DOHH2 (cell line): ENCODE data around the gene SUGCT.

ENCODE experiments used
- H3F3A ChIP-seq: fragments of 200-600 bp; sonication (generic), shearing (Covaris generic); 2 replicates; pipeline ENCODE4 v1.6.0; 2016; ENCODE audit warnings: antibody characterized with exemption, mild to moderate bottlenecking; ENCODE audit not compliant: control insufficient read depth, insufficient read depth
- H3K27ac ChIP-seq: fragments of 200-600 bp; sonication (generic); 2 replicates; pipeline ENCODE4 v1.5.1; 2014; ENCODE audit warnings: low read depth, mild to moderate bottlenecking, low read length, moderate library complexity
- H3K27me3 ChIP-seq: fragments of 200-600 bp; sonication (generic); 2 replicates; pipeline ENCODE4 v1.6.1; 2014; ENCODE audit warnings: mild to moderate bottlenecking, low read length, mixed read lengths; ENCODE audit not compliant: control insufficient read depth
- H3K36me3 ChIP-seq: fragments of 200-600 bp; sonication (generic); 2 replicates; pipeline ENCODE4 v1.6.1; 2014; ENCODE audit warnings: mild to moderate bottlenecking, low read length, moderate library complexity, mixed read lengths; ENCODE audit not compliant: control insufficient read depth
- H3K4me1 ChIP-seq: fragments of 200-600 bp; sonication (generic); 2 replicates; pipeline ENCODE4 v1.6.1; 2014; ENCODE audit warnings: mild to moderate bottlenecking, low read length, mixed read lengths; ENCODE audit not compliant: control insufficient read depth
- H3K4me2 ChIP-seq: fragments of 200-600 bp; sonication (generic); 2 replicates; pipeline ENCODE4 v1.6.0; 2014; ENCODE audit warnings: mild to moderate bottlenecking, low read length, moderate library complexity
- H3K4me3 ChIP-seq: fragments of 200-600 bp; sonication (generic); 2 replicates; pipeline ENCODE4 v1.5.1; 2014; ENCODE audit warnings: mild to moderate bottlenecking, low read length, mixed read lengths
- H3K79me2 ChIP-seq: fragments of 200-600 bp; sonication (generic); 2 replicates; pipeline ENCODE4 v1.6.1; 2014; ENCODE audit warnings: mild to moderate bottlenecking, low read length, mixed read lengths; ENCODE audit not compliant: control insufficient read depth
- H3K9me2 ChIP-seq: fragments of 200-600 bp; sonication (generic); replicated peaks from 2 replicates; pipeline ENCODE4 v1.6.1; 2014; ENCODE audit warnings: mild to moderate bottlenecking, low read length, mixed read lengths; ENCODE audit not compliant: control insufficient read depth
- H3K9me3 ChIP-seq: fragments of 200-600 bp; sonication (generic); 2 replicates; pipeline ENCODE4 v1.6.1; 2014; ENCODE audit warnings: antibody characterized with exemption, low read length, mixed read lengths; ENCODE audit not compliant: control insufficient read depth, insufficient read depth
- H4K20me1 ChIP-seq: fragments of 200-600 bp; sonication (generic); 2 replicates; pipeline ENCODE4 v1.6.0; 2014; ENCODE audit warnings: low read depth, mild to moderate bottlenecking, antibody characterized with exemption, low read length, moderate library complexity; ENCODE audit not compliant: control insufficient read depth, insufficient read depth
- CTCF ChIP-seq: fragments of 200-600 bp; sonication (generic); IDR thresholded peaks from one replicate; pipeline ENCODE4 v1.5.1; 2014; ENCODE audit warnings: antibody characterized with exemption, mild to moderate bottlenecking, low read depth, low read length; ENCODE audit not compliant: poor library complexity, severe bottlenecking
- EZH2phosphoT487 ChIP-seq: fragments of 200-600 bp; sonication (generic); IDR thresholded peaks from 2 replicates; pipeline ENCODE4 v1.6.1; 2017; ENCODE audit warnings: borderline replicate concordance, mild to moderate bottlenecking, antibody characterized with exemption, low read length, moderate library complexity, mixed read lengths

The SUGCT gene

GRCh38 chr7:40221836-40222235 lies 87.0 kb downstream of the SUGCT start:
- no peaks in the 10 kb centered on the region for H3K36me3 ChIP-seq
- no peaks in the 10 kb centered on the region for H3K9me2 ChIP-seq
- no peaks in the 10 kb centered on the region for H3F3A ChIP-seq
- H3K27me3 ChIP-seq: no peaks in the 10 kb centered on the region
- H4K20me1 ChIP-seq: no peaks in the 10 kb centered on the region
- H3K4me2 ChIP-seq: no peak overlapping the region
- H3K4me3 ChIP-seq: no peak overlapping the region
- TF ChIP-seq EZH2phosphoT487 (no peak), CTCF (no peak)
- H3K4me1 ChIP-seq: no peaks in the 10 kb centered on the region
- H3K79me2 ChIP-seq: no peaks in the 10 kb centered on the region
- no peaks in the 10 kb centered on the region; the same call in 1 of the 2 replicates for H3K9me3 ChIP-seq
- H3K27ac ChIP-seq: no peak overlapping the region

DNA sequence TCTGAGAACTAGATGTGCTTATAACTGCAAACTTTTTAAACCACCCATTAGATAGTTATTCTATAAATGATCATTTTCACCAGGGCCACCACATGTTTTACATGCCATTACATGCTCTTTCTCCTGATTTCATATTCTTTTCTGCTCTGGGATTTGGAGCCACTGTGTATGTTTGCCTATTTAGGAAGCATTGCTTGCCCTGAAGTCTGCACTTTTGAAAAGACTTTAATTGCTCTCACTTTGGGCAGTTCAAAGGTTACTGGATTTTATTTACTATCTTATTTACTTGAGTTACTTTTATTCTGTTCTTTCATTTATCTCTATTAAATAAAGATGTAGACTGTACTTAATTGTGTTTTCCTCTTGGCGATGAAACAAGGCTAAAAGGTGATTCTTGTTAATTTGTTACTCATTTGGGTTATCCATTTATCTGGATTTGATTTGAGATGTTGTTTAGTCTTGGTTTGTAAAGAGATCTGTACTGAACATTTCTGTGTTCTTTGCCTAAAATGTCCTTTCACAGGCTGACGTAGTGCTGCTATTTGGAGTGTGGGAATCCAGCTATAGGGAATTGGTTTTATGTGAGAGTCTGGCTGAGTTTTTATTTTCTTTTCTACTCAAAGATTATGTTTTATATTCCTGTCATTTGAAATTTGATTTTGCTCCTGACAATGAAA lies 88.8 kb downstream of the SUGCT start:
- Histone ChIP-seq H3K27ac (no peak overlapping the region), H3K9me3 (no peaks in the 10 kb centered on the region), H3K4me1 (no peaks in the 10 kb centered on the region), H3K27me3 (no peaks in the 10 kb centered on the region), H4K20me1 (no peaks in the 10 kb centered on the region), H3K4me3 (no peak overlapping the region), H3K4me2 (no peak overlapping the region), H3K79me2 (no peaks in the 10 kb centered on the region), H3K9me2 (no peaks in the 10 kb centered on the region), H3F3A (no peaks in the 10 kb centered on the region), H3K36me3 (no peaks in the 10 kb centered on the region)
- TF ChIP-seq CTCF (no peak), EZH2phosphoT487 (no peak)

GRCh38 chr7:40230101-40230500 lies 95.3 kb downstream of the SUGCT start:
- Histone ChIP-seq H3K4me1 (0 out of 2 replicates have a peak, but pooled peaks cover 3% of the 10 kb centered on the region), H3K9me2 (no peaks in the 10 kb centered on the region), H3K27me3 (no peaks in the 10 kb centered on the region), H3K9me3 (no peaks in the 10 kb centered on the region), H3K4me3 (no peak overlapping the region), H3K79me2 (no peaks in the 10 kb centered on the region), H3K4me2 (no peak overlapping the region), H3K27ac (no peak overlapping the region), H4K20me1 (no peaks in the 10 kb centered on the region), H3K36me3 (no peaks in the 10 kb centered on the region), H3F3A (no peaks in the 10 kb centered on the region)
- TF ChIP-seq CTCF (no peak), EZH2phosphoT487 (no peak)

- H3K9me2 ChIP-seq: no peaks in the 10 kb centered on the region
- H3K27me3 ChIP-seq: no peaks in the 10 kb centered on the region
- H3K4me2 ChIP-seq: no peak overlapping the region
- no peaks in the 10 kb centered on the region for H3K79me2 ChIP-seq
- TF ChIP-seq EZH2phosphoT487 (no peak), CTCF (no peak)
- no peaks in the 10 kb centered on the region for H4K20me1 ChIP-seq
- H3K27ac ChIP-seq: no peak overlapping the region
- H3K36me3 ChIP-seq: no peaks in the 10 kb centered on the region
- H3K9me3 ChIP-seq: no peaks in the 10 kb centered on the region
- H3K4me3 ChIP-seq: no peak overlapping the region
- H3F3A ChIP-seq: no peaks in the 10 kb centered on the region
- 0 out of 2 replicates have a peak, but pooled peaks cover 3% of the 10 kb centered on the region for H3K4me1 ChIP-seq
Measured at GRCh38 chr7:40231796-40232195, 97.0 kb downstream of the SUGCT start.
